Measurements from ENCODE around the gene KIRREL3. TPM values are rescaled to one million over a fixed set of nuclear protein-coding genes. Genes with fewer than 3 reads are reported as not detected.

Gene KIRREL3
- total and polyA plus RNA-seq, 3 donors from 2014 or later: 1.0 to 1.1 (median 1.1) TPM

GRCh38 chr11:126560221-126560620, 440.3 kb downstream of the KIRREL3 start:
- intact Hi-C loops (cut with DNase I; ENCODE audit: low total_unique reads): no loop called here
- no peaks in the 10 kb centered on the region for H3K36me3 ChIP-seq (ENCODE audit: low read depth, missing control alignments)

GRCh38 chr11:126548581-126549550, 451.7 kb downstream of the KIRREL3 start:
- H3K27me3 ChIP-seq: no peaks in the 10 kb centered on the region
- no peaks in the 10 kb centered on the region for H3K9me3 ChIP-seq
- H3K27ac ChIP-seq: no peak overlapping the region
- no peaks in the 10 kb centered on the region for H3K4me1 ChIP-seq
- WGBS, 2 donors: 83 to 90% methylated on average over 20 of the region's 20 CpGs
- no peak for DNase-seq
- no peak overlapping the region for H3K4me3 ChIP-seq
- no peaks in the 10 kb centered on the region for H3K36me3 ChIP-seq (ENCODE audit: low read depth, missing control alignments)
- intact Hi-C loops (cut with DNase I; ENCODE audit: low total_unique reads): no loop called here
- no peak for TF ChIP-seq POLR2A (IDR thresholded peaks at IDR 0.05)
- TF ChIP-seq CTCF (IDR thresholded peaks at IDR 0.05): no peak

More at GRCh38 chr11:126560221-126560620, 440.3 kb downstream of the KIRREL3 start:
- WGBS, 2 donors: 62 to 80% methylated on average over 4 of the region's 4 CpGs
- Histone ChIP-seq H3K4me3 (no peak overlapping the region), H3K27me3 (no peaks in the 10 kb centered on the region), H3K9me3 (no peaks in the 10 kb centered on the region), H3K27ac (no peak overlapping the region), H3K4me1 (no peaks in the 10 kb centered on the region)
- DNase-seq: no peak
- TF ChIP-seq CTCF (IDR thresholded peaks at IDR 0.05) (no peak), POLR2A (IDR thresholded peaks at IDR 0.05) (no peak)

GRCh38 chr11:126547691-126548090, 452.9 kb downstream of the KIRREL3 start:
- H3K27ac ChIP-seq: no peak overlapping the region
- TF ChIP-seq CTCF (IDR thresholded peaks at IDR 0.05) (no peak), POLR2A (IDR thresholded peaks at IDR 0.05) (no peak)
- H3K27me3 ChIP-seq: no peaks in the 10 kb centered on the region
- no peaks in the 10 kb centered on the region for H3K9me3 ChIP-seq
- DNase-seq: no peak
- no peaks in the 10 kb centered on the region for H3K4me1 ChIP-seq
- no peaks in the 10 kb centered on the region for H3K36me3 ChIP-seq (ENCODE audit: low read depth, missing control alignments)
- intact Hi-C loops (cut with DNase I; ENCODE audit: low total_unique reads): no loop called here
- H3K4me3 ChIP-seq: no peak overlapping the region
- WGBS, 2 donors: 91 to 95% methylated on average over 4 to 9 of the region's 9 CpGs

- intact Hi-C loops (cut with DNase I; ENCODE audit: low total_unique reads): no loop called here
- Histone ChIP-seq H3K36me3 (ENCODE audit: low read depth, missing control alignments) (no peaks in the 10 kb centered on the region), H3K4me3 (no peak overlapping the region), H3K9me3 (no peaks in the 10 kb centered on the region), H3K4me1 (no peaks in the 10 kb centered on the region), H3K27me3 (no peaks in the 10 kb centered on the region), H3K27ac (no peak overlapping the region)
- TF ChIP-seq CTCF (IDR thresholded peaks at IDR 0.05) (no peak), POLR2A (IDR thresholded peaks at IDR 0.05) (no peak)
- 79 to 87% methylated on average over 9 of the region's 9 CpGs for WGBS, 2 donors
- no peak for DNase-seq
These were observed 453.4 kb downstream of the KIRREL3 start for GRCh38 chr11:126547161-126547560.

All from testis (tissue), 3 donors.